Right atrium auricular region (tissue), 2 donors: Measurements from ENCODE around the gene CPED1. TPM values are rescaled to one million over a fixed set of nuclear protein-coding genes. Genes with fewer than 3 reads are reported as not detected.

Source experiments
- DNase-seq: peaks from one replicate; pipeline ENCODE4 v3.0.0-alpha.2; 2019; ENCODE audit warnings: low spot score
- H3K27ac ChIP-seq, 2 donors: fragments of 200-600 bp; sonication (generic); 1 replicate in 1 of 2; 2 replicates in 1 of 2; pipeline ENCODE4 v1.5.1; 2016 to 2019
- H3K27me3 ChIP-seq, 2 donors: fragments of 200-600 bp; sonication (generic); one replicate each; pipeline versions ENCODE4 v1.5.1 to v1.6.0; 2017 to 2019
- H3K36me3 ChIP-seq: fragments of 200-600 bp; sonication (generic); one replicate; pipeline ENCODE4 v1.5.1; 2016
- H3K4me1 ChIP-seq, 2 donors: fragments of 200-600 bp; sonication (generic); one replicate each; pipeline versions ENCODE4 v1.5.1 to v1.6.0; 2017 to 2019
- H3K4me3 ChIP-seq, 2 donors: fragments of 200-600 bp; sonication (generic); 1 replicate in 1 of 2; 2 replicates in 1 of 2; pipeline ENCODE4 v1.5.1; 2017 to 2019; ENCODE audit warnings: mild to moderate bottlenecking in 1 of 2, moderate library complexity in 1 of 2
- H3K9me3 ChIP-seq, 2 donors: fragments of 200-600 bp; sonication (generic); one replicate each; pipeline ENCODE4 v1.5.1; 2019
- total RNA-seq, 2 donors: library from RNA; depleted of rRNA; stranded (reverse); fragments of >200 nt; gene quantifications; one replicate each; pipeline ENCODE4 v1.1.0, GENCODE V29; 2016
- TF ChIP-seq, protein P1 (sequence below), 2 donors: fragments of 200-600 bp; sonication (generic); IDR thresholded peaks; one replicate each; pipeline ENCODE4 v1.5.1; 2019; ENCODE audit warnings: antibody characterized with exemption in 2 of 2

CPED1 gene
- total RNA-seq, 2 donors from 2014 or later = 13.8 to 19.0 TPM

DNA sequence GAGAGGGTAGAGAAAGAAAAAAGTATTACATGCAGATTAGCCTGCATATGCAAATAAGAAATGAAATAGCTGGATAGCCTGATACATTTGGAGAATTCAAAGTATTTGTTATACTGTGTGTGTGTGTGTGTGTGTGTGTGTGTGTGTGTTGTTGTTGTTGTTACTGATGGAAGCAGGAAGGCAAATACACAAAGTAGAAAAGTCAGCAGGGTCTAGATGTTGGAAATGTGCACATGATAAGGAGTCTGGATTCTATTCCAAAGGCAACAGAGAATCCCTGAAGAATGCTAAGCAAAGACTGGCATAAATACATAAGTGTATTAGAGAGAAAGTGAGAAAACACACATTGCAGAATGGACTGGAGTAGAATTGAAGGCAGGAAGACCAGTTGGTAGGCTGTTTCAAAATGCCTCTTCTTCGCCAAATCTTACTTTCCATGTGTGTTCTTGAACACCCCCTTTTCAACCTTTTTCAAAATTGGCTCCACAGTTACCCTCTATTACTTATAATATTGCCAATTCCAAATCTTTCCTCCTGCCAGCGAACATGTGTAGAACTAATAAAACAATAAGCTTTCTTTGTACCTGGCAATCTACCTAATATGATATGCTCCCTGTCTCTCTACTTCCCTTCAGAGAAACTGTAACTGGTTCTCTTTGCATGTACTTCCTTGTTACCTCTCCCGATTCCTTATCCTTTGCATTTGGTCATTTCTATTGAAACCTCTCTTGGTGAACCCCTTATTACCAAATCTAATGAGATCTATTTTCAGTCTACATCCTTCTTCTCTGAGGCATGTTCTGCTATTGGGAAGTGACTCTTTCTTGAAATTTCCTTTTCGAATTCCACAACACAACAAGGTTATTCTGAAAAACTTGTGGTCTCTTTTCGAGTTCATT is 6.2 kb downstream of the CPED1 start:
- Histone ChIP-seq H3K9me3 (no peaks in the 10 kb centered on the region), H3K36me3 (no peaks in the 10 kb centered on the region), H3K4me3 (no peak overlapping the region), H3K4me1 (peaks cover 0 to 57% of the 10 kb centered on the region in 2 donors), H3K27me3 (no peaks in the 10 kb centered on the region), H3K27ac (no peak overlapping the region)
- TF ChIP-seq, protein P1, sequence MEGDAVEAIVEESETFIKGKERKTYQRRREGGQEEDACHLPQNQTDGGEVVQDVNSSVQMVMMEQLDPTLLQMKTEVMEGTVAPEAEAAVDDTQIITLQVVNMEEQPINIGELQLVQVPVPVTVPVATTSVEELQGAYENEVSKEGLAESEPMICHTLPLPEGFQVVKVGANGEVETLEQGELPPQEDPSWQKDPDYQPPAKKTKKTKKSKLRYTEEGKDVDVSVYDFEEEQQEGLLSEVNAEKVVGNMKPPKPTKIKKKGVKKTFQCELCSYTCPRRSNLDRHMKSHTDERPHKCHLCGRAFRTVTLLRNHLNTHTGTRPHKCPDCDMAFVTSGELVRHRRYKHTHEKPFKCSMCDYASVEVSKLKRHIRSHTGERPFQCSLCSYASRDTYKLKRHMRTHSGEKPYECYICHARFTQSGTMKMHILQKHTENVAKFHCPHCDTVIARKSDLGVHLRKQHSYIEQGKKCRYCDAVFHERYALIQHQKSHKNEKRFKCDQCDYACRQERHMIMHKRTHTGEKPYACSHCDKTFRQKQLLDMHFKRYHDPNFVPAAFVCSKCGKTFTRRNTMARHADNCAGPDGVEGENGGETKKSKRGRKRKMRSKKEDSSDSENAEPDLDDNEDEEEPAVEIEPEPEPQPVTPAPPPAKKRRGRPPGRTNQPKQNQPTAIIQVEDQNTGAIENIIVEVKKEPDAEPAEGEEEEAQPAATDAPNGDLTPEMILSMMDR (IDR thresholded peaks at IDR 0.05) = no peak
- DNase-seq = no peak

DNA sequence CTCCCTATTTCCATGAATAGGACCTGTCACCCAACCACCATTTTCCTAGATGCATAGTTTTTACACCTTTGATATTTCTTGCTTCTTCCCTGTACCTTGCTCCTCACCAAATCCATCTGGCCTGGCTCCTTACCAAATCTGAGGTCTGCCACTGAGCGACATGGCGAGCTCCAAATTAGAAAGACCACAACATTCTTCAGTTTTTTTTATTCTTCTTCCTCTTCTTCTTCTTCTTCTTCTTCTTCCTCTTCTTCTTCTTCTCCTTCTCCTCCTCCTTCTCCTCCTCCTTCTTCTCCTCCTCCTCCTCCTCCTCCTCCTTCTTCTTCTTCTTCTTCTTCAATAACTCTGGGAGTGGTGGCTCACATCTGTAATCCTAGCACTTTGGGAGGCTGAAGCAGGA is 7.1 kb downstream of the CPED1 start:
- Histone ChIP-seq H3K4me3 (no peak overlapping the region), H3K27ac (no peak overlapping the region), H3K9me3 (no peaks in the 10 kb centered on the region), H3K36me3 (no peaks in the 10 kb centered on the region), H3K4me1 (peaks cover 0 to 58% of the 10 kb centered on the region in 2 donors), H3K27me3 (no peaks in the 10 kb centered on the region)
- TF ChIP-seq, protein P1 (IDR thresholded peaks at IDR 0.05) = no peak
- no peak for DNase-seq

DNA sequence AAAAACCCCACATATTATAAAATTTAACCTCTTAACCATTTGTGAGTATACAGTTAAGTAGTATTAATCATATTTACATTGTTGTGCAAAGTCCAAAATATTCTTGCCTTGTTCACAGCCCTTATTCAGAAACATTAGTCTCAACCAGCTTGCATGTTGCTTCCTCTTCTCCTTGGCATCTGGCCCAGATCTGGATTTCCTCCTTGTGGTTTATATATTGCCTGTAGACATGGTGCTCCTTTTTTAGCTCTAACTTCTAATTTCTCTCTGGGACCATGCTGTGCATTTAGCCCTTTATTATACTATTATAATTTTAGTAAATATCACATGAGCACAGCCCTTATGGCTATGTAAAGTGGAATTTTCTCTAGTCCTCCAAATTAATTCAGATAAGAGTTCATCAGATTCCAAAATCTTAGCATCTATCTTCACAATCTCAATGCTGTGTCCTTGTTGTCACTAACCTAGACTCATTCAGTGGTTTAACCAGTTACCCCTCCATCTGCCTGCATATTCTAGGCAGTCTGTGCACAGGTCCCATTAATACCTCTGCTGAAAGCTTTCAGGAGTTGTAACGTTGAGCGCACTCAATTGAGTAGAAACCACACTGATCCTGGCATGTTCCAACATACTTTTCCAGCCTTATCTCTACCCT is 7.9 kb downstream of the CPED1 start:
- no peak overlapping the region for H3K4me3 ChIP-seq
- H3K4me1 ChIP-seq = peaks cover 0 to 59% of the 10 kb centered on the region in 2 donors
- no peaks in the 10 kb centered on the region for H3K9me3 ChIP-seq
- no peaks in the 10 kb centered on the region for H3K27me3 ChIP-seq
- DNase-seq = peak; percentile 84
- H3K36me3 ChIP-seq = no peaks in the 10 kb centered on the region
- TF ChIP-seq, protein P1 (IDR thresholded peaks at IDR 0.05) = no peak
- peak overlapping the region in 1 of 2 donors; percentile 10 for H3K27ac ChIP-seq

DNA sequence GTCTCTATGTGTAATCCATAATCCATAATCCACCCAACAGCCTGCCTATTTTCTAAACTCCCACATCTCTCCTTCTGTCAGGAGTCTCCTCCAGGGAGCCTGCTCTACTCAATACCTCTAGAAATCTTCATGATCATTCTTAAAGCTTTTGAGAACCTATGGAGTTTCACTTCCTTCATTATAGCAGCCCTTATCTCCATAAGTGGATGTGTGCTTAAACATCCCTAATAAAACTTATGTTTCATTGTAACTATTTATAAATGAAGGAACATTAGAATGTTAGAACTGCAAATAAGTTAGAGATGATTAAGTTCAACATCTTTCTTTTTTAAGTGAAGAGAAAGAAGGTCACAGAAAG is 8.5 kb downstream of the CPED1 start:
- Histone ChIP-seq H3K4me1 (peaks cover 0 to 61% of the 10 kb centered on the region in 2 donors), H3K4me3 (no peak overlapping the region)
- DNase-seq = no peak

DNA sequence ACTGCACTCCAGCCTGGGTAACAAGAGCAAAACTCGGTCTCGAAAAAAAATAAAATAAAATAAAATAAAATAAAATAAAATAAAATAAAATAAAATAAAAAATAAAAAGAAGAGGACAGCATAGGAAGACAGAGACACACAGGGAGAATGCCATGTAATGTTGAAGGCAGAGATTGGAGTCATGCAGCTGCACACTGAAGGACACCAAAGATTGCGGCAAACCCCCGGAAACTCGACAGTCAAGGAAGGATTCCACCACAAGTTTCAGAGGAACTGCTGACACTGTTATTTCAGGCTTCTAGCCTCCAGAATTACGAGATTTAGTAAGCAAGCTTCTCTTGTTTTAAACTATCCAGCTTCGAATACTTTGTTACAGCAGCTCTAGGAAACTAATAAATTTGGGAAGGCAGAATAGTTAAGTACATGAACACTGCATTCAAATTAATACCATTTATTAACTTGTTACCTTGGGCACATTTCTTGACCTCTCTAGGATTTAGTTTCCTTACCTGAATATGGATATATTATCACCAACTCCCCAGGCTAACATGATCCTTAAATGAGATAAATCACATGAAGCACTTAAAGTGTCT is 9.5 kb downstream of the CPED1 start:
- Histone ChIP-seq H3K9me3 (no peaks in the 10 kb centered on the region), H3K4me3 (no peak overlapping the region), H3K27ac (peak overlapping the region in 1 of 2 donors; percentile 10), H3K4me1 (peaks cover 0 to 58% of the 10 kb centered on the region in 2 donors), H3K36me3 (no peaks in the 10 kb centered on the region), H3K27me3 (no peaks in the 10 kb centered on the region)
- no peak for DNase-seq
- TF ChIP-seq, protein P1 (IDR thresholded peaks at IDR 0.05) = no peak

More for the DNA sequence above, 8.5 kb downstream of the CPED1 start:
- TF ChIP-seq, protein P1 (IDR thresholded peaks at IDR 0.05) = no peak
- H3K36me3 ChIP-seq = no peaks in the 10 kb centered on the region
- no peaks in the 10 kb centered on the region for H3K27me3 ChIP-seq
- H3K27ac ChIP-seq = peak overlapping the region in 1 of 2 donors; percentile 10
- H3K9me3 ChIP-seq = no peaks in the 10 kb centered on the region
